NCI-H1105 treated with DMSO at 0.1 percent for 48 hours (cell line): Measurements from ENCODE around the gene ASB15.
A peak's percentile ranks its signal among the peaks of the same experiment; 100 is the strongest.

Experiments
- DNase-seq: peaks from one replicate; lab custom pipeline; 2025; lab: John Stamatoyannopoulos, UW

ASB15 gene

DNA sequence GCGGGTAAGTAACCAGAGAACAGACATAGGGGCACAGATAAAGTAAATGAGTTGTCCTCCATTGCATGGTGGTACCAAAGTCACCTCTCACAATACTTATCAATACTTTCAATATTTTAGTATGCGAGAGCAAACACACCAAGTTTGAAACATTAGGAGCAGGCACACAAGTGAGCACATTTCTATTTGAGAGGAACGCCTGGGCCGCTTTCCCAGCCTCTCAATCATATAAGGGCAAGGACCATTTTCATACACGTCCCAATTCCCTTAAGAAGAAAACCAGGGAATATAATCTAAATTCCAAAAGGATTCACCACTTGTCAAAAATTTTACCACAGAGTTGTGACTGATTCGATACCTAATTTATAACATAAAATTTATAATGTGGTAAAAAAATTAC lies 61.6 kb downstream of the ASB15 start:
- DNase-seq, result no peak

DNA sequence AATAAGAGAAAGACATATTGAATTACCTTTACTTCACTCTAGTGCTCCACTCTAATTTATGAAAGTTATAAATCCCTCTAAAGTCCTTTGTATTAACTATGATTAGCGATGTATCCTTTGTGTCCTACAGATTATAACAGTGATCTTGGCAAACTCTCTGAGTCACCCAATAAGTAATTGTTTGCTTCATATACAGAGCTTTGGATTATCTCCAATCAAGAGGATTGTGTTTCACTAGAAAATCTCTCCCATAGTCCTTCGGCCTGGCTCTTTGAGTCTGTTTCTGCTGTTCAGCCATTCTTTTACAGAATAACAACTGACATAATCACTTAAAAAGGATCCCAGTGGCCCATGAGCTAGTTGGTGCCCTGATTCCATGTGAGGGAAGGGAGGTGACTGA lies 63.5 kb downstream of the ASB15 start:
- DNase-seq, result no peak

DNA sequence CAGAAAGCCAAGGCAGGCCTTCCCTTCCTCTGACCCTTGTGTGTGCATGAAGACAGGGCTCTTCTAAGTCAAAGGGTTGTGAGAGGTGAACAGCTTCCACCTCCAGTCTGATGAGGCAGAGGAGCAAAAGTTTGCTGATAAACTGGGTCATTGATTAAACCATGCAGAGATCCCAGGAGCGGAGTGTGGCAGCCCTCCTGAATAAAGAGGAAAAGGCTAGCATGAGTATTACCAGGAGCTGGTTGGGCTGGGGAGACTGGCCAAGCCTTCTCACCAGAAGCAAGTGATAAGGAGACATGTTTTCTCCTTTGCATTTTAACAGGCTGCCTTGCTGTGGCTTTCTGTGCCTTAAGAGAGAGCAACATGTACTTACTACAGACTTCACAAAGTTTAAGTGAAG lies 64.3 kb downstream of the ASB15 start:
- DNase-seq, result no peak

DNA sequence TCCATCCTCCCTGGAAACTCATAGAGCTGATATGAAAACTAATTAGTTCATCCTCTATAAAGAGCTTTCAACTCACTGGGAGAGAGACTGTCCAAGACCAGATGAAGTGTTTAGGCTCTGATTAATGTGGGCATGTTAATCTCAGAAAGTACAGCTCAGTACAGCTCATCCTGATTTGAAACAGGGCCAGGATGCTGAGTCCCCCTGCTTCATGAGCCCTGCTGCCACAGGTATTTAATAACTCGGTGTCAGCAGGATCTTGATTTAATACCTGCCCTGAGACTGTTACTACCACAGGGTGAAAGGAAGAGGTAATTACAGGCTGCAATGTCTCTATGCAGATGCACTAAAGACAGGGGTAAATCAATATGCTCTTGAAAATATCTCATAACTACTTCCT lies 64.9 kb downstream of the ASB15 start:
- no peak for DNase-seq

DNA sequence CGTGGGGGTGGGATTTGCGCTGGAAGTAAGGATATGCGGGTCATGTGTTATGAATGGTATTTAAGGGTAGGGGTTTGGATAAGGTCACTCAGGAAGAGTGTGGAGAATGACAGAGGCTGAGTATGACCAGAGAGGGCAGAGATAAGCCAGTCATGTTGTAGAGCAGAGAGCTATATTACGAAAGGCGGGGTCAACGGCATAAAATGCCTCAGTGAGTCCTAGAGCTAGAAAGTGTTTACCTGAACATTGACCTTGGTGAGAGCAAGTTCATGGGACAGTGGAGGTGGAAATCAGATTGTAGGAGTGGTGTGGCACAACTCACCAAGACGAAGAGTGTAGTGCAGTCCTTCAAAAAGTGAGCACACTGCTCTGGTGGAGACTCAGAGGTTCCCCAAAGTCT lies 67.9 kb downstream of the ASB15 start:
- DNase-seq, result no peak

DNA sequence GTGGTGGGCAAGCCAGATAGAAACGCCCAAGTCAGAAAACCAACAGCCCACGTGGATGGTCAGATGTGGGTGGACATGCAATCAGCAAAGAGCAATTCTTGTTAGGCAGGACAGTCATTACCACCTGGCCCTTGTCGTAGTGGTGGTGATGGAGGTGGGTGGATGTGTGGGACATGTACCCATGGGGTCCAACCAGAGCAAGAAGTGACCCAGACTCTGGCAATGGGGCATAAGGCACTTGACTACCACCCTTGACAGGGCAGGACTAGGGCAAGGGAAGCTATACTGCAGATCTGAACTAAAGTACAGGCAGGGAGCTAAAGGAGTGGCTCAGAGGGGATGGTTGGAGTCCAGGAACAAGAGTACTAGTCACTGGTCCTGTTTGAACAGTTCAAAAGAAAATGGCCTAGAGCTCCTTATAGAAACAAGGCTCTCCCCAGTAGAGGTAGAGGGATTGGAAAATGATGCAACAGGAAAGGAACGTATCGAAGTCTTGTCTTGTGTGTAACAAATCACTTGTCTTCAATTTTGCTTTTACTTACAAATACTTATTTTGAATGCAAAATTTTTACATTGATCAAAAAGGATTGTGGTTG lies 71.6 kb downstream of the ASB15 start:
- DNase-seq, result no peak

DNA sequence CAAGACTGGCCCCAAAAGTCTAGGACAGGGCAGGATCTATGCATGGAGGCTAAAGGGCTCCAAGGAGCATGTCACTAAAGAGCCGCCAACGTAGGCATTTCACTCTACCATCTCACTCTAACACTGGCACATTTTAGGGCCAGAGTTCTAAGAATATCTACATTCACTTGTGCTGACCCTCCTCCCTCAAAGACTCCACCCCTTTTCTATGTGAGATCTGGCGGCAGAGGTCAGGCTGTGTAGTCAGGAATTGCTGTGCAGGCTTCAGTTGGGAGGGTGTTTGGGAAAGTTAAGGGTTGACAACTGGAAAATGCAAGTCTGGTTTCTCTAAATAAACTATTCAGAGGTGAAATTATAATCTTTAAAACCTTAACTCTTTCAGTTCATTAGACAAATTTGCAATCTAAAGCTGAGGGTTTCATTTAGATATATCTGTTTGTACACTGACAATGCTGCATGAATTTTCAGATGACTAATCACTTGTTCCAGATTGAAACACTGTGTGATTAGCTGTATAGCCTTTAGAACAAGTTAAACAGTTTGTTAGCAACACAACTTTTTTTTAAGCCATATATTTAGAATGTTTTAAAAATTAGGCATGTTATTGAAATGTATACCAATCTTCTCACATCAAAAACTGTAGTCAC lies 72.3 kb downstream of the ASB15 start:
- no peak for DNase-seq

DNA sequence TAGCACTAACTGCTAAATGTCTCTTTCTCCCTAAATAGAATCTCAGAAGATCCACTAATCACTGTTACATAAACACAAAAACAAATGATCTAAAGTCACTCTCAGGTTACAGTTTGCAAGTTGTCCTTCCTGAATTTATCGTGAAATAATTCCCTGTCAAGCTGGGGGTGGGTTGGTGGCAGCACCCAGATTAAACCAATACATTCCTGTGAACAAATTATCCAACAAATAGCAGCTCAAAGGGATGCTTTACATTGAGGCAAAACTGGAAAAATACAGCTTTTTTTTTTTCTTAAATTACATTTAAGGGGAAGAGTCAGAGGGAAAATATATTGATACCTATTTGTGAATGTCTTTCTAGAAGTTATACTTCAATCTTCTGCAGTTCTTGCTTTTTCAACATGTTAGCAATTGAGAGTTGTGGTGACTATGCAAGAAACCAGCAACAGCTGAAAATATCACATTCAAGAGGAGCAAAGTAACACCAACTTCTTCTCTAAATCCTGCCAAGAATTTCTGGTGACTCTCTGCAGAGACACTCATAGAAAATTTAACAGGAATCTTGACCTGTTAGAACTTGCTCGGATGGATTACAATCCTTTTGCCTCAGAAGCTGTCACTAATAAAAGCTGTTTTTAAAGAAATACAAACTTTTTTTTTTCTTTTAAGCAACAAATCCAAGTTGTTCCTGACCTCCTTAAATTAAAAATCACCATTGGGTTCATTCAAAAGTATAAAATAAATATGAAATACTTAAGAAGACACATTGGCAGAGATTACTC lies 73.0 kb downstream of the ASB15 start:
- no peak for DNase-seq

DNA sequence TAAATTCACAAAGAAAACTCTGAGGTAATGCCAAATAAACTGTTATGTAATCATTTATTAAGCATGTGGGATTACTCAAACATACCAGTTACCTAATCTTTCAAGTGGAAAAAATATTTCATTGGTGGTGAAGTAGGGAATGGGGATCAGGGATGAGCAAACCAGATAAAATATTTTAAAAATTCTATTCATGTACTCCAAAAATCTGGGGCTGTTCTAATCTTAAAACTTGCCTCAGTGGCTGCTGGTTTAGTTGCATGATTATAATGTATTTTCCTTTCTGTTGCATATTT lies 73.5 kb downstream of the ASB15 start:
- no peak for DNase-seq

DNA sequence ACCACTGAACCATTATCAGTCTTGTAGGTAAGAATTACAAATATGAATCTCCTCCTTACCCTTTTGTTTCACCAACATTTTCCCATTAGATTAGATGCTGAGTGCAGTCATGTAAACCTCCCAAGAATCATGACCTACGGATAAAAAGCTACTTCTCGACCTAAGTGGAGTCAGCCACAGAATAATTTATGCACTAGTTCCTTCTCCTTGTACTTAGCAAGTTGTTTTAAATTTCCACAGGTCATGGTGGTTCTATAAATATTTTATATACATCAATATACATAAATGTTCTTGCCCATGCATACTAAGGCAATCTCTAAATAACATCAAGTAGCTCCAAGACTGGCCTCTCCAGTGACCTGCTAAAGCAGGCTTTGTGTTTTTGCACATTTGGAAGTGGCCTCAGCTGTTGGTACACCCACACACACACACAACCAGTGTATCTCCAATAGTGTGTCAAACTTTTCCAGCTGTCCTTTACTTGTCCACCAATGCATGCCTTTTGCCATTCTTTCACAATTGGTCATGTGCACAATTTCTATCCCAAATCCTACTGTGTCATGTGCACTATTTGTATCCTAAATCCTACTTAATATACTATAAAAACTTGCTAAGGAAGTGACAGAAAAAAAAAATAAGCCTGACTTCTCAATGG lies 75.6 kb downstream of the ASB15 start:
- no peak for DNase-seq

DNA sequence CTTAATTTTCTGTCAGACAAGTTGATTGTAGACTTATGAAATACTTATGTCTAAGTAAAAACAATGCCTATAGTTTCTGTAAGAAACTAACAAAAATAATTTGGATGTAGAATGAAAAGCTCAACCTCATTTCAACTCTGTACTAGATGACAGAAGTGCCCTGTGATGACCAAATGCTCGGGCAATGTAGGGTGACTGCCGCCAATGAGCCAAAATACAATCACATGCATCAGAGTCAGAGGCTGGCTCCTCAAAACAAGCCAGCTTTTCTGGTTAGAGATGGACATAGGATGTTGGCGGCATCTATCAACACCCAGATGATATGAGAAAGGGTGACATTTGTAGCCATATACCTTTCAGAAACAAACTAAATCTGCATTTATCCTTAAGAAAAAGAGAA lies 78.0 kb downstream of the ASB15 start:
- DNase-seq, result no peak

DNA sequence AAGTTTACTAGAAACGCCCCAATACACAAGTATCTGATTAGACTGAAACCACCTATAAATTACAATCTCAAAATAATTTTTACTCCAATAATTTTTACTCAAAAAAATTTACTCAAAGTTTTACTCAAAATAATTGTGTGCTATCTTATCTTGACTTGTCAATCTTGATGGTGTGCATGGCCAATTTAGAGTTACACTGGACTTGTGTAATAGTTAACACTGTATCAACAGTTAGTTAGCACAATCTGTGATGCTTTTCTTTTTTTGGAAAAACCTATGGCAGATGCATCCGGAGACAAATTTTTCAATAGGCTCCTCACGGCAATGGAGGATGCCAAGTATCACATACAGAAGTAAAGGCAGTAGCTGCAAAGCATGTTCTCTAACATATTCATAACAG lies 79.0 kb downstream of the ASB15 start:
- no peak for DNase-seq

DNA sequence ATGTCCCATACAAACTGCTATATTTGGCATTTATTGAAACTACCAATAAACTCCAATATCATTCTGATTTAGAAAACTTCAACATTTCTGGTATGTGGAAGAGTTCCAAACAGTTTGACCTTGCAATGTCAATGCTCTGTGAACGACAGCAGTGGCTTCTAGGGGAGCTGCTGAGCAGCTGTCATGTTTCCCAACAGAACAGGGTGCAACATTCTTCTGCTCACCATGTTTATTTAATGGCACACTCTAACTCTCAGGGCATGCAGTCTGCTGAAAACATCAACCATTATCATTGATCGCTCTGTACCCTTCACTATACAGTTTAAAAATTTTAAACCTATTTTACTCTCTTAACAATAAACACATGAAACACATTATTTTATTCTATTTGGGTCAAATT lies 79.9 kb downstream of the ASB15 start:
- DNase-seq, result no peak

DNA sequence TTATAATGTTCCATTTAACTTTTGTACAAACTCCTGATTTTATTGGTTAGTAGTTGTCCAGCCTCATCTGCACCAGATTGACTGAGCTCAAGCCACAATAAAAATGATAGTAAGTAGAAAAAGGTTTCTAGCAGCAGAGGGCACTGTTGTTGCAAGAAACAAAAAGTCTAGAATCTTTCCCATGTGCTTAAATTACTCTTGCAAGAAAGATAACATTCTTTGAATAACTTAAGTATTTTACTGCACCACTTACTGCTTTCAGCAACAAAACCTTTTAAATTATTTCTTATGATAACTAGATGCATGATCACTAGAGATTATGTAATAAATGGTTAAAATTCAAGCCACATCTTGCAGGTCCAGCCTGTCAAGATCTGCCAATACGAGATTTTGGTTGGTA lies 81.1 kb downstream of the ASB15 start:
- peak; percentile 27 for DNase-seq

DNA sequence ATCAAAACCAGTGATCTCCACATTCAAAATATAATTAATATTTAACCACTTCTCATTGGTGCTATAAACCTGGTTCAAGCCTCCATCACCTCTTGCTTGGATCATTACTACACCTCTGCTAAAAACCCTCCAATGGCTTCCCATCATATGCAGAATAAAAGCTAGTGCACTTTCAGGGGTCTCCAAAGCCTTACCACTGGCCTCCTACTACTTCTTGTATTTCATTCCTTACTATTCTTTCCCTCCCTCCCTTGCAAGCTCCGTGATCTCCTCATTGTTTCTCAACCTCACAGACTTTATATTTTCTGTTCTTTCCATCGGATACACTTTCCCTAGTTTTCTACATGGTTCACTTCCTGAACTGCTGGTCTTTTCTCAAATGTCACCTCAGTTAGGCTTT lies 85.5 kb downstream of the ASB15 start:
- no peak for DNase-seq

DNA sequence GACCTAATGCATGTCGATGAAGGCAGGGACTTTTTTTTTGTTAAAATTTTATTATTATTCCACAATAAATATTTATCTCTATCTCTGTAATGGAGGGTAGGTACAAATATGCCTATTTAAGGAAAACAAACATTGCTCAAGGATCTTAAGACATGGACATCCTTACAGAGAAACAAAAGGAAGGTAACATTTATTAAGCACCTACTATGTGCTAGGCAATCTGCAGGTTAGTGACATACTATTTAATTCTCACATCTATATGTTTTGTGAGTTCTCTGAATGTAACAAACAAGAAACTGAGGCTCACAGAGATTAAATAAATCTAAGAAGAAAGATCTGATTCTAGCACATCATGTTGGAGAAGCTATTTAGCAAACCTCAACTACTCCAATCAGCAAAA lies 86.1 kb downstream of the ASB15 start:
- DNase-seq, result no peak
